Kidney epithelial cell (primary cell): ENCODE results near the gene LDB3. TPM values are rescaled to one million over a fixed set of nuclear protein-coding genes. Genes with fewer than 3 reads are reported as not detected.

Experiments used
- DNase-seq: peaks from one replicate; pipeline ENCODE4 v3.0.0-alpha.2; 2010; ENCODE audit warnings: low read depth
- H3K27me3 ChIP-seq: 2 replicates; pipeline ENCODE4 v1.6.0; 2011; ENCODE audit warnings: low read length; ENCODE audit not compliant: control insufficient read depth, insufficient read depth
- H3K36me3 ChIP-seq: 2 replicates; pipeline ENCODE4 v1.5.1; 2011; ENCODE audit warnings: low read length; ENCODE audit not compliant: control insufficient read depth, insufficient read depth
- H3K4me3 ChIP-seq: 2 replicates; pipeline ENCODE4 v1.5.1; 2011; ENCODE audit warnings: low read depth, mild to moderate bottlenecking, control low read depth, low read length
- CTCF ChIP-seq: IDR thresholded peaks from 2 replicates; pipeline ENCODE4 v1.5.1; 2011; ENCODE audit warnings: mild to moderate bottlenecking, moderate library complexity, low read length, control low read depth, inconsistent platforms; ENCODE audit not compliant: insufficient read depth, poor library complexity, severe bottlenecking
- total RNA-seq: library from RNA; depleted of rRNA; stranded (reverse); fragments of >200 nt; gene quantifications from 2 replicates; pipeline ENCODE4 v1.2.3, GENCODE V29; 2015

The LDB3 gene
- total RNA-seq, 1 donor from 2014 or later: 0.17 TPM

- H3K4me3 ChIP-seq: no peak overlapping the region
- no peak for TF ChIP-seq CTCF
- peaks cover 23% of the 10 kb centered on the region for H3K27me3 ChIP-seq
- H3K36me3 ChIP-seq: no peaks in the 10 kb centered on the region
- DNase-seq: no peak
These were observed 9.1 kb downstream of the LDB3 start for GRCh38 chr10:86677374-86677773.

DNA sequence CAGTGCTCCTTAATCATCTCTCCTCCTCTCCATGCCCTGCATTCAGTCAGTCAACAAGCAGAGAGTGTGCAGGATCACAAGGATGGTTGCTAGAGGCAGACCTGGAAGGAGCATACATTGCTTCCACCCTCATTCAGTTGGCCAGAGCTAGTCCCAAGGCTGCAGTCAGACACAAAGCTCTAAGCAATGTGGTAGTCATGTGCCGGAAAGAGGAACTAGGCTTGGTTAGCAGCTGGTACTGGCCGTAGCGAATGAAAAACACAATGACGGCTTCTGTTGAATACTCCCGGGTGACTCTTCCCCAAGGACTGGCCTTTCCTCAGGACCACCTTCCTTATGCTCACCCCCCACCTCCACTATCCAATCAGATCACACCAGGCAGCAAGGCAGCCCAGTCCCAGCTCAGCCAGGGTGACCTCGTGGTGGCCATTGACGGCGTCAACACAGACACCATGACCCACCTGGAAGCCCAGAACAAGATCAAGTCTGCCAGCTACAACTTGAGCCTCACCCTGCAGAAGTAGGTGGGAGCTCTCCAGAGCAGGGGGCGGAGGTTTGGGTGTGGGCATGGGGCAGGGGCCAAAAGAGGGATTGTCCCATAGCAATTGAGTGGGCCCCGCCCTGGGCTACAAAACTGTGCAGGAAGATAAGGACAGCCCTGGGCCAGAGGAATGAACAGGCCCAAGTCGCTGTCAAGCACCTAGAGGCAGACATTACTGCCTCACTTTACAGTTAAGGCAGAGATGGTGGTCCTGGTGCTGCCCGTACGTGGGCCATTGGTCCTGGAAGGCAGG is 10.9 kb downstream of the LDB3 start:
- no peak for DNase-seq
- TF ChIP-seq CTCF: no peak
- no peak overlapping the region for H3K4me3 ChIP-seq
- H3K27me3 ChIP-seq: peaks cover 20% of the 10 kb centered on the region
- H3K36me3 ChIP-seq: no peaks in the 10 kb centered on the region

DNA sequence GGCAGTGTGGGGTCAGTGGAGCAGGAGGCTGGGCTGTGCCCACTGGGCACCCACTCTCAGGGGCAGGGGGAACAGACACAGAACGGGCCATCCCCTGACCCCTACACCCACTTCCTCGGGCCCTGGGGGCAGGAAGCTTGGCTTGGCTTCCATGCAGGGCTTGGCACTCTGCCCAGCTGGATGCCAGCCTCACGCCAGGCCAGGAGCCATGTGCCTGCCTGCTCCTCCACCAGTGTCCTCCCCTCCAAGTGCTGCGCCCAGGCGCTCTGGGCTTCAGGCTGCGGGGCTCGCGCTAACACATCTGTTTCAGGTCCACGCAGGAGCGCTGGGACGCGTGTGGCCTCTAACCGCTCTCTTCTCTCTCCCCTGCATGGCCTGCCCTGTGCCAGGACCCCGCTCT is 12.7 kb downstream of the LDB3 start:
- Histone ChIP-seq H3K36me3 (no peaks in the 10 kb centered on the region), H3K4me3 (no peak overlapping the region), H3K27me3 (peaks cover 30% of the 10 kb centered on the region)
- DNase-seq: no peak
- no peak for TF ChIP-seq CTCF

DNA sequence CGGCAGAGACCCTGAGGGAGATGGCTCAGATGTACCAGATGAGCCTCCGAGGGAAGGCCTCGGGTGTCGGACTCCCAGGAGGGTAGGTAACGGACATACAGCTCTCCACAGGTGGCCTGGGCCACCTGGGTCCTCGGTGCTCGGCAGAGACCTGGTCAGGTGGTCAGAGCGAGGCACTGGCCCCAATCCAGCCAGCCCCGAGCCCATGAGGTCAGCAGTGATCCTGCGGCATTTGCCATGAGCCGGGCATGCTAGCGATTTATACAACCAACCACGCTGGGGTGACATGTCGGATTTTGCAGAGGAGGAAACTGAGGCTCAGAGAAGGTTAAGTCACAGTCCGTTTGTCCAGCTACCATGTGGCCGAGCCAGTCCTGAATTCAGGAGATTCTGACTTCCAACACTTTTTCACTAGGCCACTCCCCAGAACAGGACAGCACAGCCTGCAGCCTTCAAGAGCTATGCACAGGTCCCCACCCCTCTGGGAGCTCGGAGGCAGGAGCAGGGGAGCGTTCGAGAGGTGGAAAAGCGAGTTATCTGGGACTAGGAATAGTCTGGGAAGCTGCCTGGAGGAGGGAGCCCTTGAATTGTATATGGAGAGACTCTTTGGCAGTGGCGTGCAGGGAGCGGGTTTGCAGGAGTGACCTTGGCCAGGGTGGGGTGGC is 13.5 kb downstream of the LDB3 start:
- no peaks in the 10 kb centered on the region for H3K36me3 ChIP-seq
- peaks cover 34% of the 10 kb centered on the region for H3K27me3 ChIP-seq
- H3K4me3 ChIP-seq: no peak overlapping the region
- no peak for DNase-seq
- no peak for TF ChIP-seq CTCF

DNA sequence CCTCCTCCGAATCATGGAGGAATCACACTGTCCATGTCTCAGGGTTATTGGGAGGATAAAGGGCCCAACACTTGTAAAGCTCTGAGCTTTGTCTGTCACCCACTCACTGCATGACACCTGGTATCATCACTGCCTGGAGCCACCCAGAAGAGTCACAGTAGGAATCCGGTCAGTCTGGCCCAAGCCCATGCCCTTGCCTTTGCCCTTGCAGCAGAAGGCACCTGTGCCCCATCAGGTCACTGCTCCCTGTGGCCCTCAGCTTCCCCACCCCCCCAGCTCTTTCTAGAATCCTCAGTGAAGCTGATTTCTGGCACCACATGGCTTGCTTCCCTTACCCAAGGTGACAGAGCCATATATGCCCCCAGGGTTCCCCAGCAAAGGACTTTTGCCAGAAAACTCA is 14.4 kb downstream of the LDB3 start:
- Histone ChIP-seq H3K4me3 (no peak overlapping the region), H3K36me3 (no peaks in the 10 kb centered on the region), H3K27me3 (peaks cover 38% of the 10 kb centered on the region)
- TF ChIP-seq CTCF: no peak
- no peak for DNase-seq
